ENCODE data around the gene SLC9A8.

The SLC9A8 gene

GRCh38 chr20:49885558-49886332 is 73.1 kb downstream of the SLC9A8 start:
- TF ChIP-seq ZFX (IDR thresholded peaks at IDR 0.05) (no peak), CTCF (conservative IDR thresholded peaks at IDR 0.05) (no peak)
- no peak overlapping the region for H3K27ac ChIP-seq

- no peak overlapping the region for H3K27ac ChIP-seq
- TF ChIP-seq CTCF (conservative IDR thresholded peaks at IDR 0.05) (no peak), ZFX (IDR thresholded peaks at IDR 0.05) (no peak)
Measured at GRCh38 chr20:49886571-49887213, 74.1 kb downstream of the SLC9A8 start.

- H3K27ac ChIP-seq: no peak overlapping the region
- TF ChIP-seq ZFX (IDR thresholded peaks at IDR 0.05): no peak
- no peak for TF ChIP-seq CTCF (conservative IDR thresholded peaks at IDR 0.05)
Measured at GRCh38 chr20:49887251-49888211, 74.9 kb downstream of the SLC9A8 start.

- TF ChIP-seq CTCF (conservative IDR thresholded peaks at IDR 0.05) (peak; percentile 95), ZFX (IDR thresholded peaks at IDR 0.05) (no peak)
- H3K27ac ChIP-seq: peak overlapping the region; percentile 49
Measured at GRCh38 chr20:49888212-49889000, 75.8 kb downstream of the SLC9A8 start.

GRCh38 chr20:49889001-49889934 is 76.6 kb downstream of the SLC9A8 start:
- peak overlapping the region; percentile 49 for H3K27ac ChIP-seq
- TF ChIP-seq CTCF (conservative IDR thresholded peaks at IDR 0.05) (no peak), ZFX (IDR thresholded peaks at IDR 0.05) (no peak)

GRCh38 chr20:49889935-49890333 is 77.3 kb downstream of the SLC9A8 start:
- TF ChIP-seq ZFX (IDR thresholded peaks at IDR 0.05): no peak
- no peak; the same call in 1 of the 2 replicates for TF ChIP-seq CTCF (conservative IDR thresholded peaks at IDR 0.05)
- peak overlapping the region; percentile 49 for H3K27ac ChIP-seq
